ENCODE measurements around the gene ATP6V1G3.

- TF ChIP-seq, protein P1, sequence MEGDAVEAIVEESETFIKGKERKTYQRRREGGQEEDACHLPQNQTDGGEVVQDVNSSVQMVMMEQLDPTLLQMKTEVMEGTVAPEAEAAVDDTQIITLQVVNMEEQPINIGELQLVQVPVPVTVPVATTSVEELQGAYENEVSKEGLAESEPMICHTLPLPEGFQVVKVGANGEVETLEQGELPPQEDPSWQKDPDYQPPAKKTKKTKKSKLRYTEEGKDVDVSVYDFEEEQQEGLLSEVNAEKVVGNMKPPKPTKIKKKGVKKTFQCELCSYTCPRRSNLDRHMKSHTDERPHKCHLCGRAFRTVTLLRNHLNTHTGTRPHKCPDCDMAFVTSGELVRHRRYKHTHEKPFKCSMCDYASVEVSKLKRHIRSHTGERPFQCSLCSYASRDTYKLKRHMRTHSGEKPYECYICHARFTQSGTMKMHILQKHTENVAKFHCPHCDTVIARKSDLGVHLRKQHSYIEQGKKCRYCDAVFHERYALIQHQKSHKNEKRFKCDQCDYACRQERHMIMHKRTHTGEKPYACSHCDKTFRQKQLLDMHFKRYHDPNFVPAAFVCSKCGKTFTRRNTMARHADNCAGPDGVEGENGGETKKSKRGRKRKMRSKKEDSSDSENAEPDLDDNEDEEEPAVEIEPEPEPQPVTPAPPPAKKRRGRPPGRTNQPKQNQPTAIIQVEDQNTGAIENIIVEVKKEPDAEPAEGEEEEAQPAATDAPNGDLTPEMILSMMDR (IDR thresholded peaks at IDR 0.05; ENCODE audit: low read length) = no peak
- TF ChIP-seq EZH2 (IDR thresholded peaks at IDR 0.05; ENCODE audit: borderline replicate concordance, low read length) = no peak
Measured at GRCh38 chr1:198499588-198499987, 40.9 kb downstream of the ATP6V1G3 start.
